ENCODE results near the gene NUBP2. TPM values are rescaled to one million over a fixed set of nuclear protein-coding genes. Genes with fewer than 3 reads are reported as not detected.

Gene NUBP2
- total RNA-seq, 1 experiment from 2014 or later = 65.3 TPM

GRCh38 chr16:1770328-1771187, 12.2 kb upstream of the NUBP2 start:
- H3K36me3 Mint-ChIP-seq (ENCODE audit: insufficient read depth, unreplicated experiment) = peaks cover 70% of the 10 kb centered on the region
- BruUV-seq (replicated peaks) = no TSS peak
- H3K27me3 Mint-ChIP-seq (ENCODE audit: insufficient read depth, unreplicated experiment) = no peaks in the 10 kb centered on the region
- no peak for DNase-seq
- ChIA-PET CTCF (interaction anchor here (0.5 kb wide), 1 partner anchor 398 kb away, joined by 4 read pairs; no protein-coding TSS in a partner anchor), POLR2A (no interaction called here)
- no peaks in the 10 kb centered on the region for H3K9me3 Mint-ChIP-seq (ENCODE audit: unreplicated experiment)
- no peak overlapping the region for H3K27ac Mint-ChIP-seq (ENCODE audit: unreplicated experiment)
- H3K36me3 ChIP-seq (ENCODE audit: control insufficient read depth, insufficient read depth, low read length) = no peaks in the 10 kb centered on the region
- H3K4me1 Mint-ChIP-seq (ENCODE audit: low read depth, unreplicated experiment) = no peaks in the 10 kb centered on the region
- H3K4me3 ChIP-seq (ENCODE audit: low read depth, low read length) = no peak overlapping the region
- no peak for TF ChIP-seq CTCF (IDR thresholded peaks at IDR 0.05; ENCODE audit: insufficient read depth in 1 of 2, low read depth in 1 of 2, low read length in 1 of 2, severe bottlenecking in 1 of 2, unreplicated experiment in 1 of 2)
- no peaks in the 10 kb centered on the region for H3K27me3 ChIP-seq (replicated peaks; ENCODE audit: control insufficient read depth, insufficient read depth, low read length)
- no peaks in the 10 kb centered on the region for H3K9me3 ChIP-seq
- intact Hi-C loops (cut with micrococcal nuclease; ENCODE audit: unreplicated experiment) = no loop called here
- no peak overlapping the region for H3K4me3 Mint-ChIP-seq (ENCODE audit: unreplicated experiment)
- H3K4me1 ChIP-seq = peaks cover 8% of the 10 kb centered on the region

- Histone ChIP-seq H3K9me3 (no peaks in the 10 kb centered on the region), H3K4me3 (ENCODE audit: low read depth, low read length) (peak within 1 kb of the TSS; percentile 93), H3K4me1 (peaks cover 8% of the 10 kb centered on the region), H3K27me3 (replicated peaks; ENCODE audit: control insufficient read depth, insufficient read depth, low read length) (no peaks in the 10 kb centered on the region), H3K36me3 (ENCODE audit: control insufficient read depth, insufficient read depth, low read length) (no peaks in the 10 kb centered on the region)
- no peaks in the 10 kb centered on the region for H3K9me3 Mint-ChIP-seq (ENCODE audit: unreplicated experiment)
- DNase-seq = no peak
- peak within 1 kb of the TSS; percentile 58 for H3K27ac Mint-ChIP-seq (ENCODE audit: unreplicated experiment)
- peak within 1 kb of the TSS; percentile 78 for H3K4me3 Mint-ChIP-seq (ENCODE audit: unreplicated experiment)
- H3K27me3 Mint-ChIP-seq (ENCODE audit: insufficient read depth, unreplicated experiment) = no peaks in the 10 kb centered on the region
- no peaks in the 10 kb centered on the region for H3K4me1 Mint-ChIP-seq (ENCODE audit: low read depth, unreplicated experiment)
- BruUV-seq (replicated peaks) = no TSS peak
- peaks cover 70% of the 10 kb centered on the region for H3K36me3 Mint-ChIP-seq (ENCODE audit: insufficient read depth, unreplicated experiment)
- CTCF ChIA-PET = no interaction called here
- POLR2A ChIA-PET = interaction anchor here (2.0 kb wide), 1 partner anchor 11 kb away, joined by 18 read pairs; the partner anchor contains the start of genes NUBP2 and SPSB3
- no peak for TF ChIP-seq CTCF (IDR thresholded peaks at IDR 0.05; ENCODE audit: insufficient read depth in 1 of 2, low read depth in 1 of 2, low read length in 1 of 2, severe bottlenecking in 1 of 2, unreplicated experiment in 1 of 2)
- intact Hi-C loops (cut with micrococcal nuclease; ENCODE audit: unreplicated experiment) = no loop called here
Observed at GRCh38 chr16:1771188-1771863, 11.4 kb upstream of the NUBP2 start, which contains the start of gene NME3. Gene NME3, minus strand, starts transcription at chr16:1771543. Its CDS starts 9 bp downstream, at chr16:1771534.

DNA sequence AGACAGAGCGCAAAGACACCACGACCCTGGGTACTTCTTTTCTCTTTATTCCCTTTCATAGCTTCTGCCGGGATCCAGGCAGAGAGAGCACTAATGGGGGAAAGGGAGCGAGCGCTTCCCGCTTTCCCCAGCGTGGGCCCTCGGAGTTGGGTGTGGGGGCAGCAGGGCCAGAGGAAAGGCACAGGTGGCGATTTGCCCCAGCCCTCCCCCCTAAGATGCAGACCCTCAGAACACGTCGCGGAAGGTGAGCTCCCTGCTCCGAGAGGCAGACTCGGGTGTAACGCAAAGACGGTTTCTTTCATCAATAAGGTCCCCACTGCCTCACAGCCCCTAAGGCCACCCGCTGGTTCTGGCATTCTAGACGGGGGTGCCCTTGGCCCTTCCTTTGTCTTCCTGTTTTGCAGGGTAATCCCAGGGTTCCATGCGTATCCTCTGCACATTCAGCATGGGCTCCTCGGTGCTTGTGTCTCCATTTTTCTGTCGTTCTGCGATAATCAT, 10.8 kb upstream of the NUBP2 start:
- no peaks in the 10 kb centered on the region for H3K9me3 ChIP-seq
- H3K9me3 Mint-ChIP-seq (ENCODE audit: unreplicated experiment) = no peaks in the 10 kb centered on the region
- no peak for DNase-seq
- BruUV-seq (replicated peaks) = TSS peak; percentile 90
- ChIA-PET POLR2A (interaction anchor here (2.0 kb wide), 1 partner anchor 11 kb away, joined by 18 read pairs; the partner anchor contains the start of genes NUBP2 and SPSB3), CTCF (interaction anchor here (1.6 kb wide), 1 partner anchor 11 kb away, joined by 14 read pairs; the partner anchor contains the start of genes NUBP2 and SPSB3)
- H3K27me3 Mint-ChIP-seq (ENCODE audit: insufficient read depth, unreplicated experiment) = no peaks in the 10 kb centered on the region
- peak overlapping the region; percentile 58 for H3K27ac Mint-ChIP-seq (ENCODE audit: unreplicated experiment)
- no peaks in the 10 kb centered on the region for H3K36me3 ChIP-seq (ENCODE audit: control insufficient read depth, insufficient read depth, low read length)
- TF ChIP-seq CTCF (IDR thresholded peaks at IDR 0.05; ENCODE audit: insufficient read depth in 1 of 2, low read depth in 1 of 2, low read length in 1 of 2, severe bottlenecking in 1 of 2, unreplicated experiment in 1 of 2) = no peak
- intact Hi-C loops (cut with micrococcal nuclease; ENCODE audit: unreplicated experiment) = no loop called here
- H3K36me3 Mint-ChIP-seq (ENCODE audit: insufficient read depth, unreplicated experiment) = peaks cover 76% of the 10 kb centered on the region
- peak overlapping the region; percentile 78 for H3K4me3 Mint-ChIP-seq (ENCODE audit: unreplicated experiment)
- peaks cover 8% of the 10 kb centered on the region for H3K4me1 ChIP-seq
- H3K4me1 Mint-ChIP-seq (ENCODE audit: low read depth, unreplicated experiment) = no peaks in the 10 kb centered on the region
- no peaks in the 10 kb centered on the region for H3K27me3 ChIP-seq (replicated peaks; ENCODE audit: control insufficient read depth, insufficient read depth, low read length)
- H3K4me3 ChIP-seq (ENCODE audit: low read depth, low read length) = peak overlapping the region; percentile 93
